Mesothelial cell of epicardium (in vitro differentiated cells): ENCODE results near the gene EPB41L5. TPM values are rescaled to one million over a fixed set of nuclear protein-coding genes. Genes with fewer than 3 reads are reported as not detected.

Source experiments
- DNase-seq, 2 experiments: peaks; one replicate each; pipeline ENCODE4 v3.0.0; 2021; ENCODE audit warnings: low spot score in 2 of 2; ENCODE audit not compliant: unreplicated experiment in 2 of 2
- H3K27ac Mint-ChIP-seq: 2 replicates; pipeline ENCODE4 v1.8.0; 2021; ENCODE audit warnings: mixed read lengths
- H3K27me3 Mint-ChIP-seq: 2 replicates; pipeline ENCODE4 v1.8.0; 2021; ENCODE audit warnings: low read depth, mixed read lengths
- H3K36me3 Mint-ChIP-seq: 2 replicates; pipeline ENCODE4 v1.8.0; 2021; ENCODE audit warnings: mixed read lengths
- H3K4me1 Mint-ChIP-seq: 2 replicates; pipeline ENCODE4 v1.8.0; 2021; ENCODE audit warnings: mixed read lengths
- H3K4me3 Mint-ChIP-seq: 2 replicates; pipeline ENCODE4 v1.8.0; 2021; ENCODE audit warnings: mild to moderate bottlenecking, moderate library complexity, mixed read lengths
- H3K9me3 Mint-ChIP-seq: 2 replicates; pipeline ENCODE4 v1.8.0; 2021; ENCODE audit warnings: mixed read lengths
- total RNA-seq: library from RNA; stranded (reverse); gene quantifications from 3 replicates; pipeline ENCODE4 v1.2.1, GENCODE V29; 2021
- TF ChIP-seq, protein P1 (sequence below): fragments of 200-600 bp; sonication (generic); IDR thresholded peaks from one replicate; pipeline ENCODE4 v1.5.0; 2021; ENCODE audit warnings: antibody characterized with exemption; ENCODE audit not compliant: unreplicated experiment

Gene EPB41L5
- total RNA-seq, 1 donor from 2014 or later, result 43.4 TPM

DNA sequence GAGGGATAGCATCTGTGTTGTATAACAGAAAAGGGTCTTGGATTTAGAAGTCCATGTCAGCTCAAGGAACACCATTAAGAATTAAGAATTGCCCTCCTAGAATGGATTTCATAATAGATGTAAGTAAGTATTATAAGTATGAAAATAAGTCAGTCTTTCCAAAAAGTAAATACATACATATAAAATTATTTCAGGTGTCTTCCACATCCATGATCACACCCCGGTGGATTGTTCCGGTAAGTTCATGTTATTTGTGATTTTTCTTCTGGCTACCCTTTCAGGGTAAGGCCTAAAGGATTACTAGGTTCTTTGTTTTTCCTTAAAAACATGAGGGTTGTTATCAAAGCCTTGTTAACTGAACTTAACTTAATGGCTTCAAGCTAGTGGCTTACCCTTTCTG is 154.4 kb downstream of the EPB41L5 start:
- Mint-ChIP-seq H3K9me3 (peaks cover 10% of the 10 kb centered on the region), H3K4me3 (no peak overlapping the region), H3K27me3 (no peaks in the 10 kb centered on the region), H3K27ac (no peak overlapping the region), H3K36me3 (peaks cover 26% of the 10 kb centered on the region), H3K4me1 (no peaks in the 10 kb centered on the region)
- TF ChIP-seq, protein P1, sequence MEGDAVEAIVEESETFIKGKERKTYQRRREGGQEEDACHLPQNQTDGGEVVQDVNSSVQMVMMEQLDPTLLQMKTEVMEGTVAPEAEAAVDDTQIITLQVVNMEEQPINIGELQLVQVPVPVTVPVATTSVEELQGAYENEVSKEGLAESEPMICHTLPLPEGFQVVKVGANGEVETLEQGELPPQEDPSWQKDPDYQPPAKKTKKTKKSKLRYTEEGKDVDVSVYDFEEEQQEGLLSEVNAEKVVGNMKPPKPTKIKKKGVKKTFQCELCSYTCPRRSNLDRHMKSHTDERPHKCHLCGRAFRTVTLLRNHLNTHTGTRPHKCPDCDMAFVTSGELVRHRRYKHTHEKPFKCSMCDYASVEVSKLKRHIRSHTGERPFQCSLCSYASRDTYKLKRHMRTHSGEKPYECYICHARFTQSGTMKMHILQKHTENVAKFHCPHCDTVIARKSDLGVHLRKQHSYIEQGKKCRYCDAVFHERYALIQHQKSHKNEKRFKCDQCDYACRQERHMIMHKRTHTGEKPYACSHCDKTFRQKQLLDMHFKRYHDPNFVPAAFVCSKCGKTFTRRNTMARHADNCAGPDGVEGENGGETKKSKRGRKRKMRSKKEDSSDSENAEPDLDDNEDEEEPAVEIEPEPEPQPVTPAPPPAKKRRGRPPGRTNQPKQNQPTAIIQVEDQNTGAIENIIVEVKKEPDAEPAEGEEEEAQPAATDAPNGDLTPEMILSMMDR, result no peak
- DNase-seq, result no peak

DNA sequence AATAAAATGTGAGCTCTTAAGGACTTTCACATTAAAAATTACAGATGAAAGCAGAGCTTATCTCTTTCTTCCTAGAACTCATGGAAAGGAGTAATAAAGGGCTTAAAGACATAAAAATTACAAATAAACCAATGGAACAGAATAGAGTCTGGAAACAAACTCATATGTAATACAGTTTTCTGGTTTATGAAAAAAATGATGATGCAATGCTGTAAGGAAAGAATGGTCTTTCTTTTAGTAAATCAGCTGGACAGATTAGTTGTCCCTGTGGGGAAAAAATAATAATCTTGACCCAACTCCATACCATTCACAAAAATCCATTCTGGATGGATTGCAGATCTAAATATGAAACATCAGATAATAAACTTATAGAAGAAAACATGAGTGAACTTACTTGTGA is 156.1 kb downstream of the EPB41L5 start:
- Mint-ChIP-seq H3K27ac (no peak overlapping the region), H3K4me1 (no peaks in the 10 kb centered on the region), H3K9me3 (peaks cover 10% of the 10 kb centered on the region), H3K27me3 (no peaks in the 10 kb centered on the region), H3K4me3 (no peak overlapping the region), H3K36me3 (peaks cover 26% of the 10 kb centered on the region)
- DNase-seq, result no peak
- TF ChIP-seq, protein P1, result no peak

GRCh38 chr2:120174963-120175581 is 162.2 kb downstream of the EPB41L5 start:
- Mint-ChIP-seq H3K9me3 (no peaks in the 10 kb centered on the region), H3K27me3 (no peaks in the 10 kb centered on the region), H3K27ac (no peak overlapping the region), H3K4me1 (no peaks in the 10 kb centered on the region), H3K36me3 (peaks cover 8% of the 10 kb centered on the region), H3K4me3 (no peak overlapping the region)
- DNase-seq, result no peak
- TF ChIP-seq, protein P1, result peak; percentile 88

GRCh38 chr2:120176526-120176925 is 163.6 kb downstream of the EPB41L5 start:
- H3K27me3 Mint-ChIP-seq, result no peaks in the 10 kb centered on the region
- no peak overlapping the region for H3K27ac Mint-ChIP-seq
- DNase-seq, result no peak
- H3K4me1 Mint-ChIP-seq, result no peaks in the 10 kb centered on the region
- peaks cover 2% of the 10 kb centered on the region for H3K36me3 Mint-ChIP-seq
- no peak overlapping the region for H3K4me3 Mint-ChIP-seq
- no peaks in the 10 kb centered on the region for H3K9me3 Mint-ChIP-seq
- TF ChIP-seq, protein P1, result no peak

DNA sequence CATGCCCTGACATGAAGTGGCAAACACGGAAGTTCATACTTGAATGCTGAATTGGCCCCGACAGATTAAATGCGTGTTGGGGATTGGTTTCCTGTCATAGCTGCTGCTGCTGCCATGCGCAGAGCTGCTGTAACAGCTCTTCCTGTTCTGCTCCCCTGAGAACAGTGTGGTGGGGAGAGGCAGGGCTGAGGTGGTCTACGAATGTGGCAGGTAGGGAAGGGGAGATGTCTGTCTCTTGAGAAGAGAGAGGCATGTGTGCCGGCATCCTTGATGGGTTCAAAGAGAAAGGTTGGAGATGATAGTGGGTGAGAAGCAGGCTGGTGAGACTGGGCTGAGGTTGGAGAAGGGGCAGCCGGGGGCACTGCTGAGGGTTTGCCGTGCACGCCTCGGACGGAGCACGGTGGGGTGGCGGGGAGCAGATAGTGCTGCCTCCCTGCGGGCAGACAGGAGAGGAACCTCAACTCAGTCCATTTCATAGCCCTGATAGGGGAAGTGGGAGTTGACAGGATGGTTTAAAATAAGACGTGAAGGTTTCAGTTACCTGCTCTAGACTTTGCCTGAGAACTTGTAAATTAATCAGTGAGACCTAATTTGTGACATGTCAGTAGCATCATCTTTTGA is 164.2 kb downstream of the EPB41L5 start:
- Mint-ChIP-seq H3K9me3 (no peaks in the 10 kb centered on the region), H3K36me3 (peaks cover 2% of the 10 kb centered on the region), H3K4me3 (no peak overlapping the region), H3K4me1 (peaks cover 3% of the 10 kb centered on the region), H3K27ac (no peak overlapping the region), H3K27me3 (no peaks in the 10 kb centered on the region)
- DNase-seq, result no peak
- TF ChIP-seq, protein P1, result no peak
